Stimulated activated CD8-positive, alpha-beta memory T cell treated with anti-CD3 and anti-CD28 coated beads, Interleukin-4, amount 100 ng/mL, for 48 hours (primary cell): ENCODE measurements around the gene SETD1B.
"Not testable (repeated sequence)": the region's sequence is repeated elsewhere in the genome, so short reads cannot be mapped to it uniquely, and the experiment has no call there.

Source experiments
- DNase-seq: peaks from one replicate; pipeline ENCODE4 v3.0.0-alpha.2; 2020

SETD1B gene

GRCh38 chr12:121803861-121804416, at the start of gene SETD1B:
Gene SETD1B (plus strand): TSS chr12:121804009. CDS start chr12:121804738, 729 bp downstream.
- peak; percentile 68 for DNase-seq

- no peak for DNase-seq
Measured at GRCh38 chr12:121754836-121755235, 49.0 kb upstream of the SETD1B start.

GRCh38 chr12:121755591-121755990, 48.2 kb upstream of the SETD1B start:
- no peak for DNase-seq

GRCh38 chr12:121758536-121758935, 45.3 kb upstream of the SETD1B start:
- DNase-seq, result not testable (repeated sequence)

- no peak for DNase-seq
Measured at GRCh38 chr12:121762269-121762668, 41.5 kb upstream of the SETD1B start.

- DNase-seq, result no peak
Measured at GRCh38 chr12:121764808-121765207, 39.0 kb upstream of the SETD1B start.

GRCh38 chr12:121765573-121765972, 38.2 kb upstream of the SETD1B start:
- no peak for DNase-seq

- no peak for DNase-seq
Measured at GRCh38 chr12:121766290-121767039, 37.3 kb upstream of the SETD1B start.

GRCh38 chr12:121767525-121768016, 36.2 kb upstream of the SETD1B start:
- no peak for DNase-seq

- DNase-seq, result no peak
Measured at GRCh38 chr12:121769297-121769830, 34.4 kb upstream of the SETD1B start.

GRCh38 chr12:121769831-121770301, 33.9 kb upstream of the SETD1B start:
- no peak for DNase-seq

- DNase-seq, result no peak
Measured at GRCh38 chr12:121770388-121770787, 33.4 kb upstream of the SETD1B start.

GRCh38 chr12:121770813-121771625, 32.8 kb upstream of the SETD1B start:
- DNase-seq, result no peak

GRCh38 chr12:121773011-121773777, 30.6 kb upstream of the SETD1B start:
- DNase-seq, result peak; percentile 85

- no peak for DNase-seq
Measured at GRCh38 chr12:121774968-121775474, 28.8 kb upstream of the SETD1B start.

- no peak for DNase-seq
Measured at GRCh38 chr12:121775501-121775900, 28.3 kb upstream of the SETD1B start.

- DNase-seq, result peak; percentile 99
Measured at GRCh38 chr12:121776190-121777098, 27.4 kb upstream of the SETD1B start.

GRCh38 chr12:121778567-121779421, 25.0 kb upstream of the SETD1B start:
- no peak for DNase-seq

- no peak for DNase-seq
Measured at GRCh38 chr12:121779422-121779895, 24.4 kb upstream of the SETD1B start.

- no peak for DNase-seq
Measured at GRCh38 chr12:121780429-121780828, 23.4 kb upstream of the SETD1B start.
